ENCODE results near the gene SF3A1. TPM values are rescaled to one million over a fixed set of nuclear protein-coding genes. Genes with fewer than 3 reads are reported as not detected.

The SF3A1 gene
- total and polyA plus RNA-seq, 2 of the 13 experiments (the other 11 are each of a cell fraction or from before 2014, with no cell fraction given), result 10.0 to 22.0 TPM

GRCh38 chr22:30356449-30357235 lies at the start of gene SF3A1, which contains the start of gene CCDC157 (continued):
- TF ChIP-seq ZNF280D (CRISPR knock-in tag; IDR thresholded peaks at IDR 0.05), result 0 out of 2 replicates have a peak, but pooled peaks have one; percentile 39
- peak; percentile 80; the same call in 1 of the 2 replicates for TF ChIP-seq ATF7-NPFF (CRISPR knock-in tag; IDR thresholded peaks at IDR 0.05; ENCODE audit: low read depth)
- TF ChIP-seq ZNF7 (CRISPR knock-in tag; IDR thresholded peaks at IDR 0.05), result no peak
- peak; percentile 93 for TF ChIP-seq POGZ (CRISPR knock-in tag; IDR thresholded peaks at IDR 0.05)
- no peak for TF ChIP-seq ATAD3A (CRISPR knock-in tag; IDR thresholded peaks at IDR 0.05)
- TF ChIP-seq ZNF746 (CRISPR knock-in tag; IDR thresholded peaks at IDR 0.05), result no peak
- TF ChIP-seq FOXA3 (CRISPR knock-in tag; IDR thresholded peaks at IDR 0.05), result peak; percentile 54
- 0 out of 2 replicates have a peak, but pooled peaks have one; percentile 15 for TF ChIP-seq ZNF12 (CRISPR knock-in tag; IDR thresholded peaks at IDR 0.05)
- TF ChIP-seq ZNF761 (CRISPR knock-in tag; conservative IDR thresholded peaks at IDR 0.05), result 0 out of 2 replicates have a peak, but pooled peaks have one; percentile 27
- TF ChIP-seq ETS1 (CRISPR knock-in tag; IDR thresholded peaks at IDR 0.05), result no peak
- peak; percentile 60 for TF ChIP-seq ZNF704 (CRISPR knock-in tag; IDR thresholded peaks at IDR 0.05; ENCODE audit: borderline replicate concordance)
- no peak for TF ChIP-seq NAIF1 (CRISPR knock-in tag; IDR thresholded peaks at IDR 0.05; ENCODE audit: borderline replicate concordance)
- 0 out of 2 replicates have a peak, but pooled peaks have one; percentile 38 for TF ChIP-seq PPARG (CRISPR knock-in tag; conservative IDR thresholded peaks at IDR 0.05)
- no peak for TF ChIP-seq ZNF354B (CRISPR knock-in tag; IDR thresholded peaks at IDR 0.05)
- TF ChIP-seq AKAP8 (CRISPR knock-in tag; IDR thresholded peaks at IDR 0.05), result peak; percentile 69; the same call in 1 of the 2 replicates
- TF ChIP-seq NBN (conservative IDR thresholded peaks at IDR 0.05), result no peak
- TF ChIP-seq FOSL1 (CRISPR knock-in tag; IDR thresholded peaks at IDR 0.05; ENCODE audit: borderline replicate concordance), result peak; percentile 9; the same call in 1 of the 2 replicates
- TF ChIP-seq HOXA5 (CRISPR knock-in tag; IDR thresholded peaks at IDR 0.05), result peak; percentile 93
- no peak for TF ChIP-seq SMC3 (IDR thresholded peaks at IDR 0.05; ENCODE audit: low read length)
- peak; percentile 81; the same call in 1 of the 2 replicates for TF ChIP-seq ZNF598 (CRISPR knock-in tag; IDR thresholded peaks at IDR 0.05; ENCODE audit: borderline replicate concordance)
- no peak for TF ChIP-seq CENPX (CRISPR knock-in tag; IDR thresholded peaks at IDR 0.05)
- peak; percentile 64; the same call in 1 of the 2 replicates for TF ChIP-seq CREB3 (CRISPR knock-in tag; IDR thresholded peaks at IDR 0.05)
- TF ChIP-seq SATB2 (CRISPR knock-in tag; IDR thresholded peaks at IDR 0.05), result peak; percentile 74
